H1 (cell line): ENCODE results near the gene RPL39L. TPM values are rescaled to one million over a fixed set of nuclear protein-coding genes. Genes with fewer than 3 reads are reported as not detected.

Experiments used
- CEBPB ChIP-seq: IDR thresholded peaks from 2 replicates; pipeline ENCODE4 v1.6.1; 2012; ENCODE audit warnings: low read depth, low read length
- CHD1 ChIP-seq: IDR thresholded peaks from 2 replicates; pipeline ENCODE4 v1.6.1; 2012; ENCODE audit warnings: low read depth, low read length, improper control_type of control experiment
- GABPA ChIP-seq: IDR thresholded peaks from 2 replicates; pipeline ENCODE4 v1.6.1; 2011; ENCODE audit warnings: mild to moderate bottlenecking, low read length, moderate library complexity, borderline replicate concordance; ENCODE audit not compliant: insufficient read depth
- HDAC6 ChIP-seq: IDR thresholded peaks from one replicate; pipeline ENCODE4 v1.7.1; 2012; ENCODE audit warnings: low read depth, mild to moderate bottlenecking, inconsistent platforms, low read length, moderate library complexity
- NRF1 ChIP-seq: IDR thresholded peaks from 2 replicates; pipeline ENCODE4 v1.6.1; 2011; ENCODE audit warnings: mild to moderate bottlenecking, low read depth, low read length, improper control_type of control experiment
- POLR2A ChIP-seq, 2 experiments: IDR thresholded peaks; 1 replicate in 1 of 2; 2 replicates in 1 of 2; pipeline ENCODE4 v1.6.1; 2011; ENCODE audit warnings: low read depth in 2 of 2, low read length in 2 of 2, mild to moderate bottlenecking in 2 of 2; ENCODE audit errors: control extremely low read depth in 1 of 2
- RBBP5 ChIP-seq: IDR thresholded peaks from 2 replicates; pipeline ENCODE4 v1.7.1; 2012; ENCODE audit warnings: low read depth, mild to moderate bottlenecking, inconsistent platforms, low read length, moderate library complexity, borderline replicate concordance
- RXRA ChIP-seq: IDR thresholded peaks from 2 replicates; pipeline ENCODE4 v1.6.1; 2011; ENCODE audit warnings: low read depth, mild to moderate bottlenecking, low read length, moderate library complexity; ENCODE audit not compliant: insufficient read depth
- SAP30 ChIP-seq: fragments of 300-600 bp; sonication (generic); IDR thresholded peaks from 2 replicates; pipeline ENCODE4 v1.7.1; 2012; ENCODE audit warnings: low read length, moderate library complexity, mild to moderate bottlenecking, inconsistent platforms; ENCODE audit not compliant: insufficient read depth, insufficient replicate concordance
- SP1 ChIP-seq: IDR thresholded peaks from 2 replicates; pipeline ENCODE4 v1.6.1; 2011; ENCODE audit warnings: low read depth, low read length
- SUZ12 ChIP-seq: fragments of 200-600 bp; sonication (generic); IDR thresholded peaks from 2 replicates; pipeline ENCODE4 v1.6.1; 2012; ENCODE audit warnings: mild to moderate bottlenecking, inconsistent platforms, low read length, moderate library complexity, mixed read lengths
- ZNF274 ChIP-seq: IDR thresholded peaks from 2 replicates; pipeline ENCODE4 v1.7.0; 2012; ENCODE audit warnings: low read length, borderline replicate concordance; ENCODE audit errors: extremely low read depth
- polyA plus RNA-seq, 7 experiments: library from polyadenylated mRNA; depleted of rRNA in 3 of 7; stranded (reverse) in 5 of 7; unstranded in 2 of 7; fragments of >200 nt in 5 of 7; fragments of 200-250 nt in 2 of 7; gene quantifications; 1 replicate in 5 of 7; 2 replicates in 1 of 7; 4 replicates in 1 of 7; pipeline versions ENCODE4 v1.2.1 to v1.2.3, GENCODE V29; 2011 to 2013; ENCODE audit warnings: missing spikeins in 2 of 7, mixed read lengths in 2 of 7
- total RNA-seq: library from RNA; stranded (reverse); fragmentation: NEBNext Ultra II Directional; extraction: Animal tissue kit (Norgen Biotek cat#: 25700); gene quantifications from 2 replicates; pipeline ENCODE4 v1.2.1, GENCODE V29; 2021
- TF ChIP-seq, protein P1 (sequence below): IDR thresholded peaks from 2 replicates; pipeline ENCODE4 v1.6.1; 2011; ENCODE audit warnings: low read length, improper control_type of control experiment

Gene RPL39L
- total and polyA plus RNA-seq, 2 of the 8 experiments (the other 6 are each of a cell fraction or from before 2014, with no cell fraction given): 51.8 to 67.7 TPM

DNA sequence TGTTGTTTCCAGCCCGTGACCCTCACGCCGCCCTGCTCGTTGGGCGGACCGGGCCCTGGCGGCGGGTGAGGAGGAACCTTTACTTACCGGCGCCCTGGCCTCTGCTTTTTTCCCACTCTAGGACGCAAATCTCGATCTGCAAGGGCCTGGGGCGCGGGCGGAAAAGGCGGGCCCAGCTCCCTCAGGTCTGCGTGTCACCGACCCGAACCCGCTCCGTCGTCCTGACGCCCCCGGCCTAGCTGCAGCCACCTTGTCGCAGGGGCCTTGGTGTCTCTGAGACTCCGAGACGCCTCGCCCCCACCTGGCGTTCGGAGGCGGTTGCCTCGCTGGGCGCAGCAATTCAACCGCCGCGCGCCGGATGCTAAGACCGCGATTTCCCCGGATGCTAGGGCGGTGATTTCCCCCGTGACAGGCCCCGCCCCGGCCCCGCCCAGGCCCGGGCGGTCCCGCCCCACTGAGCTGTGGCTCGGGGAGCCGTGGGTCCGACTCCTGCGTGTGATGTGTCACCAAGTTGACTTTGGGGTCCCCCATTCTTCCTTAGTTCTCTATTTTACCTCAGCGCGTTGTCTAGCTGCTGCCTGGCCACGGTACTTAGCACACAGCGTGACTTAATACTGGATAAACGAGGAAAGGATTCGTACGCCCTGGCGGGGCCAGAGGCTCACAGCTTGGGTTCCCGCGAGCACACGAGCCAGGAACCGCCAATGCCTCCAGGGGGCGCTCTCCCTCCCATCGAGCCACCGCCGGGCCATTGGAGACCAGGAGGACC lies at the start of gene RPL39L (continued):
- no peak for TF ChIP-seq ZNF274
- no peak for TF ChIP-seq RXRA
- no peak for TF ChIP-seq HDAC6
- no peak for TF ChIP-seq NRF1
- TF ChIP-seq SP1: 0 out of 2 replicates have a peak, but pooled peaks have one; percentile 41
- TF ChIP-seq POLR2A (IDR thresholded peaks at IDR 0.05; ENCODE audit: control extremely low read depth in 1 of 2, low read depth in 2 of 2, low read length in 2 of 2): peak; percentile 78 to 93
- TF ChIP-seq GABPA: no peak; the same call in 1 of the 2 replicates
- TF ChIP-seq SUZ12: no peak
- TF ChIP-seq, protein P1, sequence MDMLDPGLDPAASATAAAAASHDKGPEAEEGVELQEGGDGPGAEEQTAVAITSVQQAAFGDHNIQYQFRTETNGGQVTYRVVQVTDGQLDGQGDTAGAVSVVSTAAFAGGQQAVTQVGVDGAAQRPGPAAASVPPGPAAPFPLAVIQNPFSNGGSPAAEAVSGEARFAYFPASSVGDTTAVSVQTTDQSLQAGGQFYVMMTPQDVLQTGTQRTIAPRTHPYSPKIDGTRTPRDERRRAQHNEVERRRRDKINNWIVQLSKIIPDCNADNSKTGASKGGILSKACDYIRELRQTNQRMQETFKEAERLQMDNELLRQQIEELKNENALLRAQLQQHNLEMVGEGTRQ: no peak
- TF ChIP-seq CHD1: no peak
- no peak; the same call in 1 of the 2 replicates for TF ChIP-seq RBBP5
- TF ChIP-seq CEBPB: no peak
- no peak for TF ChIP-seq SAP30
